HCT116 (cell line): ENCODE measurements around the gene CHTF8. TPM values are rescaled to one million over a fixed set of nuclear protein-coding genes. Genes with fewer than 3 reads are reported as not detected.

Source experiments
- ATAC-seq: fragments of 200-7000 bp; cut with Tn5 transposase; 2 replicates; pipeline ENCODE4 v1.9.1; 2020; ENCODE audit warnings: mild to moderate bottlenecking, moderate library complexity
- BruUV-seq: library from RNA; stranded (reverse); fragments of 400-500 nt; replicated peaks from 2 replicates; lab custom pipeline; 2021; lab: Mats Ljungman, UMichigan
- CTCF ChIA-PET: fragments of 300-600 bp; sonication (Branson Sonifier 250); formaldehyde crosslinking; loops from one replicate; lab custom pipeline; 2021; ENCODE audit warnings: antibody characterized with exemption; lab: Charles Lee
- POLR2A ChIA-PET: fragments of 300-600, 350-600 bp; sonication (Branson Sonifier 250); formaldehyde crosslinking; loops from one replicate; lab custom pipeline; 2021; ENCODE audit warnings: antibody characterized with exemption; lab: Charles Lee
- RAD21 ChIA-PET, 2 experiments: fragments of 300-600 bp; sonication (Branson Sonifier 250); formaldehyde crosslinking; loops; one replicate each; lab custom pipeline; 2023; ENCODE audit warnings: low total read pairs in 2 of 2; ENCODE audit not compliant: uncharacterized antibody in 2 of 2, unreplicated experiment in 2 of 2, low non-redundant PET in 1 of 2; lab: Charles Lee
- DNase-seq: peaks from one replicate; pipeline ENCODE4 v3.0.0-alpha.2; 2010; ENCODE audit warnings: low read depth, low spot score
- H2AFZ ChIP-seq: fragments of 200-600 bp; shearing (Covaris generic), sonication (generic); 2 replicates; pipeline ENCODE4 v1.6.1; 2017; ENCODE audit warnings: low read depth, mixed run types, mixed read lengths, antibody characterized with exemption, low read length; ENCODE audit not compliant: poor library complexity, severe bottlenecking
- H3K27ac ChIP-seq: 2 replicates; pipeline ENCODE4 v1.5.1; 2012; ENCODE audit warnings: low read depth, low read length
- H3K27me3 ChIP-seq: fragments of 200-600 bp; sonication (generic); 2 replicates; pipeline ENCODE4 v1.6.1; 2016; ENCODE audit warnings: mixed run types, low read length, mixed read lengths; ENCODE audit not compliant: insufficient read depth
- H3K36me3 ChIP-seq, 2 experiments: fragments of 200-500 bp in 1 of 2; fragments of 200-600 bp in 1 of 2; sonication (Bioruptor generic) in 1 of 2; sonication (generic) in 1 of 2; 2 replicates each; pipeline versions ENCODE4 v1.5.1 to v1.6.1; 2014 to 2016; ENCODE audit warnings: low read length in 2 of 2, inconsistent platforms in 1 of 2, mixed read lengths in 1 of 2, mixed run types in 1 of 2; ENCODE audit not compliant: insufficient read depth in 2 of 2, control insufficient read depth in 1 of 2
- H3K4me1 ChIP-seq, 2 experiments: fragments of 200-600 bp in 1 of 2; sonication (generic) in 1 of 2; 2 replicates each; pipeline versions ENCODE4 v1.5.1 to v1.6.1; 2012 to 2017; ENCODE audit warnings: low read length in 2 of 2, inconsistent platforms in 1 of 2, mild to moderate bottlenecking in 1 of 2, mixed read lengths in 1 of 2, mixed run types in 1 of 2, moderate library complexity in 1 of 2; ENCODE audit not compliant: insufficient read depth in 2 of 2, control insufficient read depth in 1 of 2
- H3K4me2 ChIP-seq: fragments of 200-600 bp; sonication (generic); 2 replicates; pipeline ENCODE4 v1.6.1; 2017; ENCODE audit warnings: mixed run types, low read length, mixed read lengths
- H3K4me3 ChIP-seq, 2 experiments: fragments of 200-600 bp in 1 of 2; sonication (generic) in 1 of 2; replicated peaks in 1 of 2; 2 replicates each; pipeline ENCODE4 v1.5.1; 2011 to 2016; ENCODE audit warnings: low read length in 2 of 2, control low read depth in 1 of 2, low read depth in 1 of 2, mild to moderate bottlenecking in 1 of 2, mixed read lengths in 1 of 2, mixed run types in 1 of 2
- H3K79me2 ChIP-seq: fragments of 200-600 bp; sonication (generic); 2 replicates; pipeline ENCODE4 v1.6.1; 2017; ENCODE audit warnings: mild to moderate bottlenecking, mixed run types, low read length, moderate library complexity, mixed read lengths; ENCODE audit not compliant: insufficient read depth
- H3K9ac ChIP-seq: fragments of 200-600 bp; sonication (generic); 2 replicates; pipeline ENCODE4 v1.6.1; 2016; ENCODE audit warnings: low read length, mixed read lengths
- H3K9me2 ChIP-seq: fragments of 200-600 bp; sonication (generic), shearing (Covaris generic); 2 replicates; pipeline ENCODE4 v1.6.1; 2017; ENCODE audit warnings: mixed run types, mild to moderate bottlenecking, moderate library complexity; ENCODE audit not compliant: insufficient read depth
- H3K9me3 ChIP-seq, 2 experiments: fragments of 200-500 bp in 1 of 2; fragments of 200-600 bp in 1 of 2; sonication (Bioruptor generic) in 1 of 2; sonication (generic) in 1 of 2; 2 replicates each; pipeline ENCODE4 v1.6.1; 2014 to 2017; ENCODE audit warnings: low read length in 2 of 2, mixed read lengths in 2 of 2, inconsistent platforms in 1 of 2, low read depth in 1 of 2, mild to moderate bottlenecking in 1 of 2, mixed run types in 1 of 2, moderate library complexity in 1 of 2; ENCODE audit not compliant: control insufficient read depth in 1 of 2, insufficient read depth in 1 of 2
- H4K20me1 ChIP-seq: fragments of 200-600 bp; sonication (generic), shearing (Covaris generic); 2 replicates; pipeline ENCODE4 v1.6.1; 2017; ENCODE audit warnings: mixed run types, mild to moderate bottlenecking, moderate library complexity; ENCODE audit not compliant: insufficient read depth
- CEBPB ChIP-seq: IDR thresholded peaks from 2 replicates; pipeline ENCODE4 v1.6.1; 2012; ENCODE audit warnings: low read depth
- EGR1 ChIP-seq: IDR thresholded peaks from 2 replicates; pipeline ENCODE4 v1.6.1; 2012; ENCODE audit warnings: low read depth
- ELF1 ChIP-seq: IDR thresholded peaks from 2 replicates; pipeline ENCODE4 v1.6.1; 2012; ENCODE audit warnings: low read depth, borderline replicate concordance
- EZH2 ChIP-seq: fragments of 200-600 bp; sonication (generic); IDR thresholded peaks from 2 replicates; pipeline ENCODE4 v1.6.1; 2017; ENCODE audit warnings: antibody characterized with exemption, mixed run types
- EZH2phosphoT487 ChIP-seq: fragments of 200-600 bp; IDR thresholded peaks from 2 replicates; pipeline ENCODE4 v1.6.1; 2018; ENCODE audit warnings: antibody characterized with exemption, borderline replicate concordance
- FOSL1 ChIP-seq: IDR thresholded peaks from 2 replicates; pipeline ENCODE4 v1.6.1; 2012; ENCODE audit warnings: low read depth
- JUND ChIP-seq: IDR thresholded peaks from 2 replicates; pipeline ENCODE4 v1.6.1; 2012
- RAD21 ChIP-seq: IDR thresholded peaks from 2 replicates; pipeline ENCODE4 v1.6.1; 2012; ENCODE audit warnings: low read depth, mild to moderate bottlenecking
- SRF ChIP-seq: IDR thresholded peaks from 2 replicates; pipeline ENCODE4 v1.6.1; 2012; ENCODE audit warnings: low read depth
- TCF7L2 ChIP-seq: IDR thresholded peaks from 2 replicates; pipeline ENCODE4 v1.7.0; 2011; ENCODE audit warnings: borderline replicate concordance, inconsistent platforms; ENCODE audit not compliant: insufficient read depth, insufficient read length; ENCODE audit errors: extremely low read depth
- ZNF274 ChIP-seq: fragments of 200-500 bp; sonication (Bioruptor generic); IDR thresholded peaks from 2 replicates; pipeline ENCODE4 v1.6.1; 2014; ENCODE audit warnings: mild to moderate bottlenecking, low read depth, low read length, inconsistent platforms
- intact Hi-C: fragments of 100-400 bp; cut with micrococcal nuclease; formaldehyde crosslinking; loops from 2 replicates; pipeline ENCODE4 v1.10.0; 2022
- total RNA-seq: library from RNA; stranded (reverse); gene quantifications from one replicate; pipeline ENCODE4 v1.2.1, GENCODE V29; 2021; ENCODE audit not compliant: unreplicated experiment
- TF ChIP-seq, protein P1 (sequence below): IDR thresholded peaks from 2 replicates; pipeline ENCODE4 v1.6.1; 2011; ENCODE audit warnings: mild to moderate bottlenecking, low read length, moderate library complexity; ENCODE audit not compliant: insufficient replicate concordance; ENCODE audit errors: extremely low read depth

Gene CHTF8
- total RNA-seq, 1 experiment from 2014 or later, result 184 TPM

- TF ChIP-seq SRF (no peak), TCF7L2 (no peak), JUND (no peak), EZH2 (no peak), ZNF274 (no peak)
Measured at GRCh38 chr16:69118468-69118867, 13.9 kb downstream of the CHTF8 start (continued).

DNA sequence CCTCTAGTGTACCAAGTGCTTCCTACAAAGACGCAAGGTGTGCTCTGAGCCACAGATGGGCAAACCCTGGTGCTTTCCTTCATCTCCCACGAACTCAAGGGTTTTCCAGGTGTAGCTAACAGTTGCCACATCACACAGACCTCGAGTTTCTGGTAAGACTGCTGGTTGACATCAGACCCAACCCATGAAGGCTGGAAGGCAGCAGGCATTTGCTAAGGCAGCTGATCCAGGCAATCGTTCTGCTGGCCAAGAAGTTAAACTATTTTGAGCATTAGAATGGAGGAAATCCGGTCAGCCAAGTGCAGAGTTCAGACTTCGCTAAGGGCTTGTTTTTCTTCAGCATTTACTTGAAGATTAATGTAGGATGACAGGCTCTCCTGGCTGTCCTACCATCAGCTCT is 15.5 kb downstream of the CHTF8 start:
- CTCF ChIA-PET, result interaction anchor here (1.0 kb wide), 1 partner anchor 9 kb away, joined by 5 read pairs; no protein-coding TSS in a partner anchor
- no TSS peak for BruUV-seq
- POLR2A ChIA-PET, result interaction anchor here (1.1 kb wide), 2 partner anchors 9 to 267 kb away, joined by 3 to 5 read pairs; no protein-coding TSS in a partner anchor

More for the DNA sequence above, 15.5 kb downstream of the CHTF8 start:
- intact Hi-C loops, result no loop called here
- DNase-seq, result no peak
- no peak overlapping the region for H3K4me3 ChIP-seq
- no peaks in the 10 kb centered on the region for H3K9me2 ChIP-seq
- H2AFZ ChIP-seq, result no peak overlapping the region
- RAD21 ChIA-PET, result no interaction called here
- no peak for ATAC-seq
- peaks cover 58% of the 10 kb centered on the region for H3K79me2 ChIP-seq
- TF ChIP-seq ELF1 (no peak), EZH2phosphoT487 (no peak), CEBPB (no peak), JUND (no peak), EGR1 (no peak), FOSL1 (no peak), SRF (no peak), RAD21 (no peak)
- TF ChIP-seq, protein P1, sequence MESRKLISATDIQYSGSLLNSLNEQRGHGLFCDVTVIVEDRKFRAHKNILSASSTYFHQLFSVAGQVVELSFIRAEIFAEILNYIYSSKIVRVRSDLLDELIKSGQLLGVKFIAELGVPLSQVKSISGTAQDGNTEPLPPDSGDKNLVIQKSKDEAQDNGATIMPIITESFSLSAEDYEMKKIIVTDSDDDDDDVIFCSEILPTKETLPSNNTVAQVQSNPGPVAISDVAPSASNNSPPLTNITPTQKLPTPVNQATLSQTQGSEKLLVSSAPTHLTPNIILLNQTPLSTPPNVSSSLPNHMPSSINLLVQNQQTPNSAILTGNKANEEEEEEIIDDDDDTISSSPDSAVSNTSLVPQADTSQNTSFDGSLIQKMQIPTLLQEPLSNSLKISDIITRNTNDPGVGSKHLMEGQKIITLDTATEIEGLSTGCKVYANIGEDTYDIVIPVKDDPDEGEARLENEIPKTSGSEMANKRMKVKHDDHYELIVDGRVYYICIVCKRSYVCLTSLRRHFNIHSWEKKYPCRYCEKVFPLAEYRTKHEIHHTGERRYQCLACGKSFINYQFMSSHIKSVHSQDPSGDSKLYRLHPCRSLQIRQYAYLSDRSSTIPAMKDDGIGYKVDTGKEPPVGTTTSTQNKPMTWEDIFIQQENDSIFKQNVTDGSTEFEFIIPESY, result no peak
- no peak overlapping the region for H3K4me2 ChIP-seq
- H4K20me1 ChIP-seq, result peaks cover 13% of the 10 kb centered on the region; the same call in 1 of the 2 replicates
- H3K4me1 ChIP-seq, result peaks cover 0 to 10% of the 10 kb centered on the region in 2 experiments; a peak in 1 of 4 replicates
- H3K27me3 ChIP-seq, result no peaks in the 10 kb centered on the region
- H3K9me3 ChIP-seq, result no peaks in the 10 kb centered on the region
- no peak overlapping the region for H3K27ac ChIP-seq
- no peak overlapping the region for H3K9ac ChIP-seq
- peaks cover 46 to 91% of the 10 kb centered on the region in 2 experiments for H3K36me3 ChIP-seq
